ENCODE measurements around the gene ECI1. TPM values are rescaled to one million over a fixed set of nuclear protein-coding genes. Genes with fewer than 3 reads are reported as not detected.
A peak's percentile ranks its signal among the peaks of the same experiment; 100 is the strongest.

ECI1 gene
- total and polyA plus RNA-seq, 2 of the 13 experiments (the other 11 are each of a cell fraction or from before 2014, with no cell fraction given) = 82.0 to 102 TPM

- peak; percentile 98 for TF ChIP-seq HNF1B (CRISPR knock-in tag; IDR thresholded peaks at IDR 0.05)
- peak; percentile 57; the same call in 1 of the 2 replicates for TF ChIP-seq PHF20 (CRISPR knock-in tag; IDR thresholded peaks at IDR 0.05)
- peak; percentile 83 for TF ChIP-seq TOPORS (CRISPR knock-in tag; IDR thresholded peaks at IDR 0.05)
- no peak for TF ChIP-seq ZNF251 (CRISPR knock-in tag; IDR thresholded peaks at IDR 0.05)
- no peak for TF ChIP-seq ATF5 (CRISPR knock-in tag; IDR thresholded peaks at IDR 0.05; ENCODE audit: low read depth)
- no peak for TF ChIP-seq KDM1A (CRISPR knock-in tag; IDR thresholded peaks at IDR 0.05)
- peak; percentile 90 for TF ChIP-seq ZNF607 (CRISPR knock-in tag; IDR thresholded peaks at IDR 0.05; ENCODE audit: borderline replicate concordance)
- TF ChIP-seq GLI4 (CRISPR knock-in tag; IDR thresholded peaks at IDR 0.05; ENCODE audit: borderline replicate concordance) = peak; percentile 26; the same call in 1 of the 2 replicates
- TF ChIP-seq ZFP36 (IDR thresholded peaks at IDR 0.05; ENCODE audit: borderline replicate concordance, low read depth, low read length, partially characterized antibody) = no peak
- TF ChIP-seq RFX3 (CRISPR knock-in tag; IDR thresholded peaks at IDR 0.05) = no peak
- TF ChIP-seq PRMT3 (CRISPR knock-in tag; IDR thresholded peaks at IDR 0.05; ENCODE audit: borderline replicate concordance, low read depth) = no peak
- no peak for TF ChIP-seq HMGA1 (CRISPR knock-in tag; conservative IDR thresholded peaks at IDR 0.05)
- TF ChIP-seq KDM3A (CRISPR knock-in tag; IDR thresholded peaks at IDR 0.05; ENCODE audit: low read depth) = peak; percentile 99
- peak; percentile 81 for TF ChIP-seq RBM22 (optimal IDR thresholded peaks at IDR 0.05; ENCODE audit: low read length)
- TF ChIP-seq ZMAT5 (CRISPR knock-in tag; IDR thresholded peaks at IDR 0.05; ENCODE audit: borderline replicate concordance, low read depth) = no peak
- TF ChIP-seq HNRNPK (IDR thresholded peaks at IDR 0.05; ENCODE audit: low read depth, low read length, poor library complexity, severe bottlenecking) = peak; percentile 70
- TF ChIP-seq ZBTB33 (CRISPR knock-in tag; IDR thresholded peaks at IDR 0.05) = peak; percentile 25; the same call in 1 of the 2 replicates
- TF ChIP-seq ZNF724P (CRISPR knock-in tag; IDR thresholded peaks at IDR 0.05; ENCODE audit: borderline replicate concordance) = no peak
- no peak for TF ChIP-seq ZSCAN30 (CRISPR knock-in tag; IDR thresholded peaks at IDR 0.05)
- TF ChIP-seq ZNF704 (CRISPR knock-in tag; IDR thresholded peaks at IDR 0.05; ENCODE audit: borderline replicate concordance) = no peak
- TF ChIP-seq ZKSCAN1 (IDR thresholded peaks at IDR 0.05; ENCODE audit: low read length) = no peak
- 0 out of 2 replicates have a peak, but pooled peaks have one; percentile 70 for TF ChIP-seq ZNF841 (CRISPR knock-in tag; IDR thresholded peaks at IDR 0.05; ENCODE audit: borderline replicate concordance)
- no peak for TF ChIP-seq SRSF4 (IDR thresholded peaks at IDR 0.05; ENCODE audit: low read depth, low read length, poor library complexity, severe bottlenecking)
Measured at GRCh38 chr16:2251296-2252111, at the start of gene ECI1 (continued).

All from HepG2 (cell line).